Osteocyte (in vitro differentiated cells): ENCODE results near the gene NCKAP5L. TPM values are rescaled to one million over a fixed set of nuclear protein-coding genes. Genes with fewer than 3 reads are reported as not detected.

Experiments
- DNase-seq: peaks from one replicate; pipeline ENCODE4 v3.0.0; 2021; ENCODE audit warnings: mixed read lengths; ENCODE audit not compliant: unreplicated experiment; ENCODE audit errors: extremely low spot score
- H3K27ac Mint-ChIP-seq: one replicate; pipeline ENCODE4 v1.8.0; 2021; ENCODE audit warnings: mild to moderate bottlenecking, mixed read lengths; ENCODE audit not compliant: unreplicated experiment
- H3K27me3 Mint-ChIP-seq: one replicate; pipeline ENCODE4 v1.8.0; 2021; ENCODE audit warnings: mixed read lengths; ENCODE audit not compliant: unreplicated experiment
- H3K36me3 Mint-ChIP-seq: one replicate; pipeline ENCODE4 v1.8.0; 2021; ENCODE audit warnings: mixed read lengths; ENCODE audit not compliant: unreplicated experiment
- H3K4me1 Mint-ChIP-seq: one replicate; pipeline ENCODE4 v1.8.0; 2021; ENCODE audit warnings: mixed read lengths; ENCODE audit not compliant: unreplicated experiment
- H3K4me3 Mint-ChIP-seq: one replicate; pipeline ENCODE4 v1.8.0; 2021; ENCODE audit warnings: mild to moderate bottlenecking, moderate library complexity, mixed read lengths; ENCODE audit not compliant: unreplicated experiment
- H3K9me3 Mint-ChIP-seq: one replicate; pipeline ENCODE4 v1.8.0; 2021; ENCODE audit warnings: mixed read lengths; ENCODE audit not compliant: unreplicated experiment
- CTCF ChIP-seq: fragments of 200-600 bp; sonication (generic); IDR thresholded peaks from 2 replicates; pipeline ENCODE4 v1.5.0; 2021; ENCODE audit warnings: antibody characterized with exemption, mild to moderate bottlenecking, moderate library complexity
- total RNA-seq: library from RNA; stranded (reverse); gene quantifications from 2 replicates; pipeline ENCODE4 v1.2.1, GENCODE V29; 2021

The NCKAP5L gene
- total RNA-seq, 1 donor from 2014 or later: 42.4 TPM

- Mint-ChIP-seq H3K27me3 (no peaks in the 10 kb centered on the region), H3K36me3 (peaks cover 41% of the 10 kb centered on the region), H3K27ac (no peak overlapping the region), H3K4me3 (no peak overlapping the region), H3K4me1 (peaks cover 2% of the 10 kb centered on the region), H3K9me3 (no peaks in the 10 kb centered on the region)
- no peak for TF ChIP-seq CTCF
- no peak for DNase-seq
Observed at GRCh38 chr12:49801141-49802063, 26.8 kb downstream of the NCKAP5L start.

- no peak for DNase-seq
- Mint-ChIP-seq H3K9me3 (no peaks in the 10 kb centered on the region), H3K4me1 (no peaks in the 10 kb centered on the region), H3K27me3 (no peaks in the 10 kb centered on the region), H3K36me3 (peaks cover 42% of the 10 kb centered on the region), H3K27ac (no peak overlapping the region), H3K4me3 (no peak overlapping the region)
- no peak for TF ChIP-seq CTCF
Observed at GRCh38 chr12:49800421-49801140, 27.6 kb downstream of the NCKAP5L start.

- H3K27me3 Mint-ChIP-seq: no peaks in the 10 kb centered on the region
- no peaks in the 10 kb centered on the region for H3K4me1 Mint-ChIP-seq
- no peak for TF ChIP-seq CTCF
- H3K4me3 Mint-ChIP-seq: no peak overlapping the region
- peaks cover 34% of the 10 kb centered on the region for H3K36me3 Mint-ChIP-seq
- no peak for DNase-seq
- H3K9me3 Mint-ChIP-seq: no peaks in the 10 kb centered on the region
- no peak overlapping the region for H3K27ac Mint-ChIP-seq
Observed at GRCh38 chr12:49798934-49799333, 29.3 kb downstream of the NCKAP5L start.

GRCh38 chr12:49798248-49798647 lies 30.0 kb downstream of the NCKAP5L start:
- Mint-ChIP-seq H3K9me3 (no peaks in the 10 kb centered on the region), H3K4me3 (no peak overlapping the region), H3K36me3 (peaks cover 34% of the 10 kb centered on the region), H3K4me1 (no peaks in the 10 kb centered on the region), H3K27me3 (no peaks in the 10 kb centered on the region), H3K27ac (no peak overlapping the region)
- TF ChIP-seq CTCF: no peak
- no peak for DNase-seq

GRCh38 chr12:49797449-49797776 lies 30.8 kb downstream of the NCKAP5L start:
- Mint-ChIP-seq H3K27me3 (no peaks in the 10 kb centered on the region), H3K27ac (no peak overlapping the region), H3K4me1 (no peaks in the 10 kb centered on the region), H3K36me3 (peaks cover 32% of the 10 kb centered on the region), H3K9me3 (no peaks in the 10 kb centered on the region), H3K4me3 (no peak overlapping the region)
- TF ChIP-seq CTCF: no peak
- DNase-seq: no peak
